Mesodermal cell (in vitro differentiated cells): ENCODE results near the gene ADCY7.

ENCODE experiments used
- H3K27ac ChIP-seq: 2 replicates; pipeline ENCODE4 v1.7.0; 2013; ENCODE audit warnings: mild to moderate bottlenecking, low read depth, low read length, moderate library complexity; ENCODE audit not compliant: severe bottlenecking
- H3K36me3 ChIP-seq: 2 replicates; pipeline ENCODE4 v1.7.1; 2013; ENCODE audit warnings: mild to moderate bottlenecking, low read length, moderate library complexity; ENCODE audit not compliant: control insufficient read depth, insufficient read depth
- H3K4me1 ChIP-seq: one replicate; pipeline ENCODE4 v1.7.1; 2013; ENCODE audit warnings: mild to moderate bottlenecking, low read length; ENCODE audit not compliant: insufficient read depth, control insufficient read depth, poor library complexity, severe bottlenecking
- H3K4me3 ChIP-seq: 2 replicates; pipeline ENCODE4 v1.7.0; 2013; ENCODE audit warnings: low read length, control low read depth, mild to moderate bottlenecking; ENCODE audit not compliant: insufficient read depth, poor library complexity, severe bottlenecking; ENCODE audit errors: extremely low read depth
- H3K9me3 ChIP-seq: 2 replicates; pipeline ENCODE4 v1.7.1; 2013; ENCODE audit warnings: mild to moderate bottlenecking, low read length, moderate library complexity; ENCODE audit not compliant: control insufficient read depth
- WGBS, 2 experiments: methylation state at CpG; one replicate each; pipeline ENCODE4 v1.1.5; 2013; ENCODE audit warnings: missing lambda C conversion rate in 2 of 2; ENCODE audit not compliant: insufficient coverage in 2 of 2; 5-methylcytosine and 5-hydroxymethylcytosine counted together

ADCY7 gene

DNA sequence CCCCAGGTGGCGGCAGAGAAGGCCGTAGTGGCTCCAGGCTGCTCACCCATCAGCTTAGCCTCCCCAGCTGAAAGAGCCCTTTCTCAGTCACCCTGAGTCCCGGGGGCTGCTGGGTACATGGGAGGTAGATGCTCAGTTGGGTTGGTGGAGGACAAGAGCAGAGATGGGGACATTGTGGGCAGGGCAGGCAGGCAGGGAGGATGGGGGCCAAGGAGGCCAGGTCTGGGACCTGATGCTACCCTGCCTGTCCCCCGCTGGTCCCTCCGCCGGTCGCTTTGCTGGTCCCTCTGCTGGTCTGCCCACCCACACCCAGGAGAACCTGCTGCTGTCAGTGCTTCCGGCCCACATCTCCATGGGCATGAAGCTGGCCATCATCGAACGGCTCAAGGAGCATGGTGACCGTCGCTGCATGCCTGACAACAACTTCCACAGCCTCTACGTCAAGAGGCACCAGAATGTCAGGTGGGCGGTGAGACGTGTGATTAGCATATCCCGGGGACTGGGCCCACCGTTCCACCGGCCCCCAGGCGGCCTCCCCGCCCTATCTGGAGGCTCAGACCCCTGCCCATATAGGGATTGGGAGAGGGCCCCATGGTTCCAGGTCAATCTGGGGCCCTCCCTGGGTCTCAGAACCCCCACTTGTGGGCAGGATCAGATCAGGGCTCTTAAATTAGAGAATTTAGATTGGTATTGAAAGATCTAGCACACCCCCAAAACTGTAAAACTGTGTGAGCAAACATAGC is 26.9 kb downstream of the ADCY7 start:
- Histone ChIP-seq H3K27ac (no peak overlapping the region), H3K4me3 (no peak overlapping the region), H3K36me3 (peaks cover 29% of the 10 kb centered on the region), H3K4me1 (no peaks in the 10 kb centered on the region), H3K9me3 (no peaks in the 10 kb centered on the region)
- 86 to 98% methylated on average over 11 to 16 of the region's 20 CpGs for WGBS, 2 experiments

- H3K4me1 ChIP-seq: no peaks in the 10 kb centered on the region
- H3K9me3 ChIP-seq: no peaks in the 10 kb centered on the region
- 86 to 87% methylated on average over 12 to 15 of the region's 20 CpGs for WGBS, 2 experiments
- no peak overlapping the region for H3K27ac ChIP-seq
- no peak overlapping the region for H3K4me3 ChIP-seq
- peaks cover 21% of the 10 kb centered on the region for H3K36me3 ChIP-seq
These were observed 27.9 kb downstream of the ADCY7 start for GRCh38 chr16:50293994-50294855.

DNA sequence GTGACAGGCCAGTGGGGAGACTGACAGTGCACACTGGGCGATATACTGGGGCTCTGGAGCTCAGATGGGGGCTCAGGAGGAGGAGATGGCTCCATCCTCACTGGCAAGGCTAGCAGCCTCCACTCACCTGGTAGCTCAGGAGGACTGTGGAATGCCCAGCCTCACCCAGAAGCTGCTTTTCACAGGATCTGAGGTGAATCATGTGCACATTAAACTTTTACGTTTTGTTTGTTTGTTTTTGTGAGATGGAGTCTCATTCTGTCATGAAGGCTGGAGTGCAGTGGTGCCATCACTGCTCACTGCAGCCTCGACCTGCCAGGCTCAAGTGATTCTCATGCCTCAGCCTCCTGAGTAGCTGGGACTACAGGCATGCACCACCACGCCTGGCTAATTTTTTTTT is 28.6 kb downstream of the ADCY7 start:
- Histone ChIP-seq H3K4me1 (no peaks in the 10 kb centered on the region), H3K27ac (no peak overlapping the region), H3K36me3 (peaks cover 21% of the 10 kb centered on the region), H3K9me3 (no peaks in the 10 kb centered on the region), H3K4me3 (no peak overlapping the region)
- 90 to 94% methylated on average over 2 of the region's 4 CpGs for WGBS, 2 experiments

- Histone ChIP-seq H3K9me3 (no peaks in the 10 kb centered on the region), H3K36me3 (peaks cover 24% of the 10 kb centered on the region), H3K27ac (no peak overlapping the region), H3K4me1 (no peaks in the 10 kb centered on the region), H3K4me3 (no peak overlapping the region)
- 95 to 96% methylated on average over 4 to 7 of the region's 7 CpGs for WGBS, 2 experiments
These were observed 29.3 kb downstream of the ADCY7 start for GRCh38 chr16:50295541-50296132.

DNA sequence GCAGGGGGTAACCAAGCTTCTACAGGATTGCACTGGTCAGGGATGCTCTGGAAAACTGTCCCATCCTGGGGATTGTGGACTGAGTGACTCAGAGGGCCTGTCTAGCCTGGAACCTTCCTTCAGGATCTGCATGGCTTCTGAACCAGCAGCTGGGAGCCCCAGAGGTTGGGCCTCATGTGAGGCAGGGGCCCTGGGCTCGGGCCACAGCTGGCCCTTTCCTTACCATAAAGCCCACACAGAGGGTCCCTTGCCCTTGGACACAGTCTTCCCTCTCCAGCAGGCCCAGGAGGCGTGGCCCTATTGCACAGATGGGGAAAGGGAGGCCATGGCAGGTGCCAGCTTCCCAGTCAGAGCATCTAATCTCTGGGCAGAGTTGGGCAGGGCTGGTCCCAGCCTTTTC is 30.5 kb downstream of the ADCY7 start:
- Histone ChIP-seq H3K4me1 (peaks cover 7% of the 10 kb centered on the region), H3K27ac (no peak overlapping the region), H3K4me3 (no peak overlapping the region), H3K36me3 (peaks cover 29% of the 10 kb centered on the region), H3K9me3 (no peaks in the 10 kb centered on the region)
- 73 to 79% methylated on average over 2 of the region's 2 CpGs for WGBS, 2 experiments

DNA sequence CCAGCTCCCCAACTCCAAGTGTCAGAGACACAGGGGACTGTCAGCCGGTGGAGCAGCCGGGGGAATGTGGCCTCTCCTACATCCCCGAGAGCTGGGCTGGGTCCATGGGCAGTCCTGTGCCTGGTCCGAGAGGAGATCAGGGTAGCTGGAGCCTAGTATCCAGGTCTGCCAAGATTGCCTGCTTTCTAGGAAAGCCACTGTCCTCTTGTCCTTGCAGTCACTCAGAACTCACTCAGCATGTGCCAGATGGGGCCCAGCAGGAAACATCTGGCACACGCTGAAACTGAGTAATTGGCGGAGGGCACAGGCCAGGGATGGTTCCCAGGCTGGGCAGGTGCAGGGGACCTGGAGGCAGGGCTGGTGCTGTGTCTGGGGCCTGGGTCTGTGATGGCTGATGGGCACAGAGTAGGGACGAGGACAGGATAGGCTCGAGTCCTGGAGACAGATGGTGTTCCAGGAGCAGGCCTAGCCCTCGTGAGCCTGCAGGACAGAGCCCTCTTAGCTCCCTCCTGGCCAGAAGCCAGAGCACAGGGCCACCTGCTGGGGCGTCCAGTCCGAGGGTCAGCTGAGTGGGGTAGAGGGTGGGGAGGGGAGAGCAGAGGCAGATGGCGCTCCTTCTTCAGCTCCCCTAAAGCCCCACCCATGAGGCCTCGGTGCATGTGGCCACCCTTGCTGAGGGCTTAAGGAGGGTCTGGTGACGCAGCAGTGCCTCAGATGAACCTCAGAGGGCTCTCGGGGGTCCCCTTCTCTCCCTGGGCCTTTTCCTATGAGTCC is 31.1 kb downstream of the ADCY7 start:
- Histone ChIP-seq H3K27ac (no peak overlapping the region), H3K9me3 (no peaks in the 10 kb centered on the region), H3K36me3 (peaks cover 29% of the 10 kb centered on the region), H3K4me3 (no peak overlapping the region), H3K4me1 (peaks cover 11% of the 10 kb centered on the region)
- 84 to 90% methylated on average over 8 to 12 of the region's 15 CpGs for WGBS, 2 experiments

DNA sequence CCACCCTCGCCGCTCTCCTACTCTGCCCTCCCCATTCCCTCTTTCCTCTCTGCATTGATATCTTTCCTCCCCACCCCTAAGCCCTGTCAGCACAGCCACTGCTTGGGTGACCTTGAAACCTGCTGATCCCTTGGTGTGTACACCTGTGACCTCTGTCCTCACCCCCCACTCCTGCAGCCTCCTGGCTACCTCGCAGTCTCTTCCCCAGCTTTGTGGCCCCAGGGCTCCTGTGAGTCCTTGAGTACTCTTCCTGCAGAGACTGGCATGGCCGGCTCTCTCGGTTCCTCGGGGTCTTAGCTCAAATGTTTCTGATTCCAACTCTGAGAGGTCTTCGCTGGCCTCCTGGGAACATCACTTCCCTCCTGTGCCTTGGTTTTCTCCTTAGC is 31.7 kb downstream of the ADCY7 start:
- Histone ChIP-seq H3K27ac (no peak overlapping the region), H3K36me3 (peaks cover 25% of the 10 kb centered on the region), H3K9me3 (no peaks in the 10 kb centered on the region), H3K4me3 (no peak overlapping the region), H3K4me1 (peaks cover 11% of the 10 kb centered on the region)
- WGBS, 2 experiments: 88 to 97% methylated on average over 7 of the region's 7 CpGs

DNA sequence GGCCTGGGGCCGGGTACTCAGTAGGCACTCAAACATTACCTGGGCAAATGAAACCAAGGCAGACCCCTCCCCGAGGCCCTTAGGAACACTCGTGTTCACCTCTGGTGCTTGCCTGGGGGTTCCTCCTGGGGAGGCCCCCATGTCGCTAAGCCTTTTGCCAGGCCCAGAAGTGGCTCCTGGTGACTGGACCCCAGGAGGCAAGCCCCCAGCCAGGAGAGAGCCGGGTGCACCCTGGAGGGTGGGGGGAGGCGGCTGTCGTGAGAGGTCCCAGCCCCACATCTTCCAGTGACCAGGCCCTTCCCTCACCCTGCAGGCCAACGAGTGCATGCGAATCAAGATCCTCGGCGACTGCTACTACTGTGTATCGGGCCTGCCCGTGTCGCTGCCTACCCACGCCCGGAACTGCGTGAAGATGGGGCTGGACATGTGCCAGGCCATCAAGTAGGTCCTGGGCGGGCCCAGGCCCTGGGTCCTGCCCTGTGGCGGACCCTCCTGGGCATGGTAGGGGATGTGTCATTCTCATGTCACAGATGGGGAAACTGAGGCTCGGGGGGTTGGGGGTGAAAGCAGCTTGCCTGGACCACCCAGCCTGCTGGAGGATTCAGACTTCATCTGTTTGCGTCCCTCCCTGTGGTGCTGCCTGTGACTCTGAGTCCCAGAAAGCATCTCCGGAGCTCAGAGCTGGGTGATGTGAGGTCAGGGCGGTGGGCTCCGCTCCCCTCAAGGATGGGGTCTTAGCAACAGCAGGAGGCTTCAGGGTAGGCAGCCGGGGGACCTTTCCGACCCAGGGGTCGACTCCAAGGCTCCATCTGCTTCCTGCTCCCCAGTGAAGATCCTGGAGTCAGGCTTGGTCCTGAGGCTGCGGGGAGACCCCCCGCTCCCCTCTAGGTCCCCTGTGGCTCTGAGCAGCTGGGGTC is 32.5 kb downstream of the ADCY7 start:
- peaks cover 11% of the 10 kb centered on the region for H3K4me1 ChIP-seq
- WGBS, 2 experiments: 93% methylated on average over 24 to 26 of the region's 29 CpGs
- H3K9me3 ChIP-seq: no peaks in the 10 kb centered on the region
- no peak overlapping the region for H3K4me3 ChIP-seq
- no peak overlapping the region for H3K27ac ChIP-seq
- peaks cover 24% of the 10 kb centered on the region for H3K36me3 ChIP-seq

GRCh38 chr16:50299508-50300105 is 33.3 kb downstream of the ADCY7 start:
- Histone ChIP-seq H3K4me1 (peaks cover 11% of the 10 kb centered on the region), H3K27ac (no peak overlapping the region), H3K36me3 (peaks cover 21% of the 10 kb centered on the region), H3K4me3 (no peak overlapping the region), H3K9me3 (no peaks in the 10 kb centered on the region)
- 91 to 94% methylated on average over 8 to 11 of the region's 12 CpGs for WGBS, 2 experiments
